Measurements from ENCODE around the gene SERGEF. TPM values are rescaled to one million over a fixed set of nuclear protein-coding genes. Genes with fewer than 3 reads are reported as not detected.

The SERGEF gene
- total and polyA plus RNA-seq, 2 of the 13 experiments (the other 11 are each of a cell fraction or from before 2014, with no cell fraction given): 54.5 to 114 TPM

- TF ChIP-seq, protein P1, sequence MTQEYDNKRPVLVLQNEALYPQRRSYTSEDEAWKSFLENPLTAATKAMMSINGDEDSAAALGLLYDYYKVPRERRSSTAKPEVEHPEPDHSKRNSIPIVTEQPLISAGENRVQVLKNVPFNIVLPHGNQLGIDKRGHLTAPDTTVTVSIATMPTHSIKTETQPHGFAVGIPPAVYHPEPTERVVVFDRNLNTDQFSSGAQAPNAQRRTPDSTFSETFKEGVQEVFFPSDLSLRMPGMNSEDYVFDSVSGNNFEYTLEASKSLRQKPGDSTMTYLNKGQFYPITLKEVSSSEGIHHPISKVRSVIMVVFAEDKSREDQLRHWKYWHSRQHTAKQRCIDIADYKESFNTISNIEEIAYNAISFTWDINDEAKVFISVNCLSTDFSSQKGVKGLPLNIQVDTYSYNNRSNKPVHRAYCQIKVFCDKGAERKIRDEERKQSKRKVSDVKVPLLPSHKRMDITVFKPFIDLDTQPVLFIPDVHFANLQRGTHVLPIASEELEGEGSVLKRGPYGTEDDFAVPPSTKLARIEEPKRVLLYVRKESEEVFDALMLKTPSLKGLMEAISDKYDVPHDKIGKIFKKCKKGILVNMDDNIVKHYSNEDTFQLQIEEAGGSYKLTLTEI (CRISPR knock-in tag; conservative IDR thresholded peaks at IDR 0.05): no peak
- 0 out of 2 replicates have a peak, but pooled peaks have one; percentile 19 for TF ChIP-seq ZIK1 (CRISPR knock-in tag; IDR thresholded peaks at IDR 0.05; ENCODE audit: borderline replicate concordance, low read depth)
- peak; percentile 29; the same call in 1 of the 2 replicates for TF ChIP-seq ZNF547 (CRISPR knock-in tag; IDR thresholded peaks at IDR 0.05)
- TF ChIP-seq TSC22D2 (CRISPR knock-in tag; IDR thresholded peaks at IDR 0.05; ENCODE audit: borderline replicate concordance): 0 out of 2 replicates have a peak, but pooled peaks have one; percentile 5
- no peak for TF ChIP-seq SRSF1 (optimal IDR thresholded peaks at IDR 0.05; ENCODE audit: low read depth, low read length)
- TF ChIP-seq MTF2 (CRISPR knock-in tag; IDR thresholded peaks at IDR 0.05; ENCODE audit: borderline replicate concordance): peak; percentile 84; the same call in 1 of the 2 replicates
- TF ChIP-seq ZNF777 (CRISPR knock-in tag; IDR thresholded peaks at IDR 0.05): peak; percentile 38
- 0 out of 2 replicates have a peak, but pooled peaks have one; percentile 70 for TF ChIP-seq ZNF33B (CRISPR knock-in tag; IDR thresholded peaks at IDR 0.05)
- no peak for TF ChIP-seq NCOA5 (CRISPR knock-in tag; IDR thresholded peaks at IDR 0.05)
- TF ChIP-seq NCOR1 (IDR thresholded peaks at IDR 0.05; ENCODE audit: borderline replicate concordance, low read length): no peak
- TF ChIP-seq ZNF383 (CRISPR knock-in tag; IDR thresholded peaks at IDR 0.05; ENCODE audit: borderline replicate concordance): no peak
- TF ChIP-seq ZNF816 (CRISPR knock-in tag; IDR thresholded peaks at IDR 0.05; ENCODE audit: borderline replicate concordance): no peak
- TF ChIP-seq RFXAP (CRISPR knock-in tag; IDR thresholded peaks at IDR 0.05; ENCODE audit: borderline replicate concordance): peak; percentile 51; the same call in 1 of the 2 replicates
- TF ChIP-seq ZBTB7A (CRISPR knock-in tag; IDR thresholded peaks at IDR 0.05): peak; percentile 69
- TF ChIP-seq, protein P2, sequence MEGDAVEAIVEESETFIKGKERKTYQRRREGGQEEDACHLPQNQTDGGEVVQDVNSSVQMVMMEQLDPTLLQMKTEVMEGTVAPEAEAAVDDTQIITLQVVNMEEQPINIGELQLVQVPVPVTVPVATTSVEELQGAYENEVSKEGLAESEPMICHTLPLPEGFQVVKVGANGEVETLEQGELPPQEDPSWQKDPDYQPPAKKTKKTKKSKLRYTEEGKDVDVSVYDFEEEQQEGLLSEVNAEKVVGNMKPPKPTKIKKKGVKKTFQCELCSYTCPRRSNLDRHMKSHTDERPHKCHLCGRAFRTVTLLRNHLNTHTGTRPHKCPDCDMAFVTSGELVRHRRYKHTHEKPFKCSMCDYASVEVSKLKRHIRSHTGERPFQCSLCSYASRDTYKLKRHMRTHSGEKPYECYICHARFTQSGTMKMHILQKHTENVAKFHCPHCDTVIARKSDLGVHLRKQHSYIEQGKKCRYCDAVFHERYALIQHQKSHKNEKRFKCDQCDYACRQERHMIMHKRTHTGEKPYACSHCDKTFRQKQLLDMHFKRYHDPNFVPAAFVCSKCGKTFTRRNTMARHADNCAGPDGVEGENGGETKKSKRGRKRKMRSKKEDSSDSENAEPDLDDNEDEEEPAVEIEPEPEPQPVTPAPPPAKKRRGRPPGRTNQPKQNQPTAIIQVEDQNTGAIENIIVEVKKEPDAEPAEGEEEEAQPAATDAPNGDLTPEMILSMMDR (CRISPR knock-in tag; IDR thresholded peaks at IDR 0.05): peak; percentile 12; the same call in 1 of the 2 replicates
- TF ChIP-seq ZBTB2 (CRISPR knock-in tag; IDR thresholded peaks at IDR 0.05; ENCODE audit: low read depth): peak; percentile 90
- TF ChIP-seq HNF4A (CRISPR knock-in tag; IDR thresholded peaks at IDR 0.05): peak; percentile 8; the same call in 1 of the 2 replicates
- TF ChIP-seq ZMYM3 (CRISPR knock-in tag; IDR thresholded peaks at IDR 0.05): 0 out of 2 replicates have a peak, but pooled peaks have one; percentile 28
- TF ChIP-seq ZNF253 (CRISPR knock-in tag; IDR thresholded peaks at IDR 0.05; ENCODE audit: borderline replicate concordance): 0 out of 2 replicates have a peak, but pooled peaks have one; percentile 58
- TF ChIP-seq, protein P3, sequence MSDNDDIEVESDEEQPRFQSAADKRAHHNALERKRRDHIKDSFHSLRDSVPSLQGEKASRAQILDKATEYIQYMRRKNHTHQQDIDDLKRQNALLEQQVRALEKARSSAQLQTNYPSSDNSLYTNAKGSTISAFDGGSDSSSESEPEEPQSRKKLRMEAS (IDR thresholded peaks at IDR 0.05): peak; percentile 86
- 0 out of 2 replicates have a peak, but pooled peaks have one; percentile 57 for TF ChIP-seq ZNF484 (CRISPR knock-in tag; IDR thresholded peaks at IDR 0.05; ENCODE audit: borderline replicate concordance, low read depth)
- no peak for TF ChIP-seq ZC3H13 (CRISPR knock-in tag; IDR thresholded peaks at IDR 0.05)
- TF ChIP-seq RBFOX2 (IDR thresholded peaks at IDR 0.05; ENCODE audit: low read depth, low read length): peak; percentile 85
These were observed at the start of gene SERGEF (continued) for GRCh38 chr11:18012906-18013781.
